ENCODE measurements around the gene PYM1. TPM values are rescaled to one million over a fixed set of nuclear protein-coding genes. Genes with fewer than 3 reads are reported as not detected.
A peak's percentile ranks its signal among the peaks of the same experiment; 100 is the strongest.

The PYM1 gene
- total RNA-seq, 1 donor = 31.5 TPM

DNA sequence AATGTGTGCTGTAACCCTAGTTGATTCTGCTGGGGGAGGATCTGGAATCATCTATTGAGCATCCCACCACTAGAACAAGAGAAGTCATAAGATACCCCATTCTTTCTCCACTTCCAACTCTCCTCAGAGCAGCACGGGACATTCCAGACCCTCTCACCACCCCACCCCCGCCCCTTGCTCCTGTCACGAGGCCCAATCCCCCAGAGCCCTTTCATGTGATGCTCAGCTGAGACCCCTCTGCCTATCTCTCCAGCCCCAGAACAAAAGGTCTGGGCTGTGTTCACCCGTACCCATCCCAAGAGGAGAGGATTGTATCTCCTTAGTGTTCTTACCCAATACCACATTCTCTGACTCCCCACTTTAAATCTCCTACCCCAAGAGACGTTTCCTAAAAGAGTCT lies 37.5 kb upstream of the PYM1 start:
- H3K27ac ChIP-seq (ENCODE audit: low read depth, low read length) = no peak overlapping the region
- TF ChIP-seq, protein P1, sequence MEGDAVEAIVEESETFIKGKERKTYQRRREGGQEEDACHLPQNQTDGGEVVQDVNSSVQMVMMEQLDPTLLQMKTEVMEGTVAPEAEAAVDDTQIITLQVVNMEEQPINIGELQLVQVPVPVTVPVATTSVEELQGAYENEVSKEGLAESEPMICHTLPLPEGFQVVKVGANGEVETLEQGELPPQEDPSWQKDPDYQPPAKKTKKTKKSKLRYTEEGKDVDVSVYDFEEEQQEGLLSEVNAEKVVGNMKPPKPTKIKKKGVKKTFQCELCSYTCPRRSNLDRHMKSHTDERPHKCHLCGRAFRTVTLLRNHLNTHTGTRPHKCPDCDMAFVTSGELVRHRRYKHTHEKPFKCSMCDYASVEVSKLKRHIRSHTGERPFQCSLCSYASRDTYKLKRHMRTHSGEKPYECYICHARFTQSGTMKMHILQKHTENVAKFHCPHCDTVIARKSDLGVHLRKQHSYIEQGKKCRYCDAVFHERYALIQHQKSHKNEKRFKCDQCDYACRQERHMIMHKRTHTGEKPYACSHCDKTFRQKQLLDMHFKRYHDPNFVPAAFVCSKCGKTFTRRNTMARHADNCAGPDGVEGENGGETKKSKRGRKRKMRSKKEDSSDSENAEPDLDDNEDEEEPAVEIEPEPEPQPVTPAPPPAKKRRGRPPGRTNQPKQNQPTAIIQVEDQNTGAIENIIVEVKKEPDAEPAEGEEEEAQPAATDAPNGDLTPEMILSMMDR (IDR thresholded peaks at IDR 0.05; ENCODE audit: extremely low read depth, low read depth, low read length) = no peak
- H3K36me3 ChIP-seq (ENCODE audit: insufficient read depth, low read length) = no peaks in the 10 kb centered on the region
- peaks cover 22% of the 10 kb centered on the region for H3K79me2 ChIP-seq (ENCODE audit: insufficient read depth, low read length)
- no peak overlapping the region for H3K4me2 ChIP-seq (ENCODE audit: insufficient read depth, low read length)
- H3K27me3 ChIP-seq (ENCODE audit: insufficient read depth, low read length) = no peaks in the 10 kb centered on the region
- no peak overlapping the region for H3K4me3 ChIP-seq (ENCODE audit: insufficient read depth, low read length)
- H3K4me1 ChIP-seq (ENCODE audit: insufficient read depth, low read length) = peaks cover 18% of the 10 kb centered on the region
- no peaks in the 10 kb centered on the region for H4K20me1 ChIP-seq (ENCODE audit: insufficient read depth, low read length)
- no peak for DNase-seq (ENCODE audit: insufficient read length, low spot score, missing footprints)
- H3K9me3 ChIP-seq (ENCODE audit: low read depth, low read length) = no peaks in the 10 kb centered on the region
- H2AFZ ChIP-seq (ENCODE audit: low read length) = no peak overlapping the region

DNA sequence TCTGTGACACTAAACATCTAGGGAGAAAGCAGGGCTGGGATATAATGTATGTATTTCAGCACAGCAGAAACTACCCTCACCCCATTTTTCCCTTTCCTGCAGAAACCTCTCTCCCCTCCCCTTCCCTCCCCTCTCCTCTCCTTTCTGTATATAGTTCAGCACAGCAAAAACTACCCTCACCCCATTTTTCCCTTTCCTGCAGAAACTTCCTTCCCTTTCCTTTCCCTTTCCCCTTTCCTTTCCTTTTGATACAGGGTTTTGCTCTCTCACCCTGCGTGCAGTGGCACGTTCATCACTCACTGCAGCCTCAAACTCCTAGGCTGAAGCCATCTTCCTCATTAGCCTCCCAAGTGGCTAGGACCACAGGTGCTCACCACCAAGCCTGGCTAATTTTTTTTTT lies 36.1 kb upstream of the PYM1 start:
- no peaks in the 10 kb centered on the region for H4K20me1 ChIP-seq (ENCODE audit: insufficient read depth, low read length)
- no peaks in the 10 kb centered on the region for H3K36me3 ChIP-seq (ENCODE audit: insufficient read depth, low read length)
- H3K4me1 ChIP-seq (ENCODE audit: insufficient read depth, low read length) = peaks cover 18% of the 10 kb centered on the region
- TF ChIP-seq, protein P1 (IDR thresholded peaks at IDR 0.05; ENCODE audit: extremely low read depth, low read depth, low read length) = no peak
- H3K4me2 ChIP-seq (ENCODE audit: insufficient read depth, low read length) = no peak overlapping the region
- H3K79me2 ChIP-seq (ENCODE audit: insufficient read depth, low read length) = peaks cover 20% of the 10 kb centered on the region
- no peaks in the 10 kb centered on the region for H3K27me3 ChIP-seq (ENCODE audit: insufficient read depth, low read length)
- no peak overlapping the region for H3K27ac ChIP-seq (ENCODE audit: low read depth, low read length)
- H3K4me3 ChIP-seq (ENCODE audit: insufficient read depth, low read length) = no peak overlapping the region
- no peak overlapping the region for H2AFZ ChIP-seq (ENCODE audit: low read length)
- no peak for DNase-seq (ENCODE audit: insufficient read length, low spot score, missing footprints)
- H3K9me3 ChIP-seq (ENCODE audit: low read depth, low read length) = no peaks in the 10 kb centered on the region

DNA sequence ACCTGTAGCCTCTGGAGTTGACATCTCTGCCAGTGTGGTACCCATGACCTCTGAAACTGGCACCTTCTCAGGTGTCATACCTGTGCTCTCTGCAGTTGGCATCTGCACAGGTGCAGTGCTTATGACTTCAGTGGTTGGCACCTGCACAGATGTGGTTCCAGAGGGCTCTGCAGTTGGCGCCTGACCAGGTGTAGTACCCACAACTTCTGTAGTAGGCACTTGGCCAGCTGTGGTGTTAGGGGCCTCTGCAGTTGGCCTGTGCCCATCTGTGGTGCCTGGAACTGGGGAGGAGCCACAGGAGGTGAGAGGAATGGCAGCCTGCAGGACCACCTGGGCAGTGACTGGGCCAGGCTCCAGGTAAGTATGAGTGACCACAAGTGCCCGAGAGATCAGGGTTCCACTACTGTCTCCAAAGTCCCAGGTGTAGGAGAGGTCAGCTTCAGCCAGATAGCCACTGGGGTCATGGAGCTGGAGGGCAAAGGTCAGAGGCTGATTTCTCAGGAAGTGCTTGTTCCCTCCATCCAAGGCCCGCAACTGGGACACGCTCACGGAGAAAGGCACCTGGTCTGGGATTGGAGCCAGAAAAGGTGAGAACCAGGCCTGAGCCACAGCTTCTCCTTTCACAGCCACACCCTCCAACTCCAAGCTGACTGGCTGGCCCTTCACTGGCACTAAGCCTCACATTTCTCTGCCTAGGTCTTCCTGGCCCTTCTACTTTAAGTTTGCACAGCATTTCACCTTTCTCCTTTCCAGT lies 29.6 kb upstream of the PYM1 start:
- no peak overlapping the region for H2AFZ ChIP-seq (ENCODE audit: low read length)
- TF ChIP-seq, protein P1 (IDR thresholded peaks at IDR 0.05; ENCODE audit: extremely low read depth, low read depth, low read length) = no peak
- H4K20me1 ChIP-seq (ENCODE audit: insufficient read depth, low read length) = no peaks in the 10 kb centered on the region
- H3K4me2 ChIP-seq (ENCODE audit: insufficient read depth, low read length) = no peak overlapping the region
- H3K79me2 ChIP-seq (ENCODE audit: insufficient read depth, low read length) = no peaks in the 10 kb centered on the region
- H3K36me3 ChIP-seq (ENCODE audit: insufficient read depth, low read length) = peaks cover 13% of the 10 kb centered on the region
- no peak overlapping the region for H3K4me3 ChIP-seq (ENCODE audit: insufficient read depth, low read length)
- no peaks in the 10 kb centered on the region for H3K9me3 ChIP-seq (ENCODE audit: low read depth, low read length)
- no peak for DNase-seq (ENCODE audit: insufficient read length, low spot score, missing footprints)
- H3K4me1 ChIP-seq (ENCODE audit: insufficient read depth, low read length) = peaks cover 7% of the 10 kb centered on the region
- H3K27ac ChIP-seq (ENCODE audit: low read depth, low read length) = no peak overlapping the region
- peaks cover 4% of the 10 kb centered on the region for H3K27me3 ChIP-seq (ENCODE audit: insufficient read depth, low read length)

DNA sequence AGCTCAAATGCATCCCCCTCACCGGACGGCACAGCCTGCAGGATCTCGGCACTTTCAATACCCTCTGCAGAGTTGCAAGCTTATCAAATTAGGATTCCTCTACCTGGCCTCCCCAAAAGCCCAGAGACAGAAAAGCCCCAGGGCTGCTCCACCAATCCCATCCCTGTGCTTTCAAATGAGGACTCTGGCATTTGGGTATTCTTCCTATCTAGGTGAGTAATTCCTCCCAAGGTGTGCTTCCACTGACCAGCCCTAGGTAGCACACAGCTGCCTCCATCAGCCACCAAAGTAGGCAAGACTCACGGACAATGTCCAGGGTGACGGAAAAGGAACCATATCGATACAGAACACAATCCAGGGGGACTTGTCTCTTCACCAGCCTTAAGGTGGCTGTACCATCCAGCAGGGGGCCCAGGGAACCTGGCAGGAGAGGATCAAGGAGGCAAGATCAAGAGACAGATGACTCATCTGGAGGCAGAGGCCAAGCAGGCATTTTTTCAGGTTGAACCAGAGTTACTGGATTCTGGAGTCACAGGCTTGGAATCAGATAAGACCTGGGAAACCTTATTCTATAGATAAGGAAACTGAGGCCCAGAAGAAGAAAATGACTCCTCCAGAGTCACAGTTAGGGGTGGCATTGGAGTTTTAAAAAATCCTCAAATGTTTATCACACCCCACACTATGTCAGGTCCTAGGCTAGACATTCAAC lies 28.3 kb upstream of the PYM1 start:
- no peak for DNase-seq (ENCODE audit: insufficient read length, low spot score, missing footprints)
- Histone ChIP-seq H3K27me3 (ENCODE audit: insufficient read depth, low read length) (peaks cover 4% of the 10 kb centered on the region), H4K20me1 (ENCODE audit: insufficient read depth, low read length) (no peaks in the 10 kb centered on the region), H3K27ac (ENCODE audit: low read depth, low read length) (no peak overlapping the region), H3K4me2 (ENCODE audit: insufficient read depth, low read length) (no peak overlapping the region), H2AFZ (ENCODE audit: low read length) (no peak overlapping the region), H3K9me3 (ENCODE audit: low read depth, low read length) (no peaks in the 10 kb centered on the region), H3K4me1 (ENCODE audit: insufficient read depth, low read length) (peaks cover 7% of the 10 kb centered on the region), H3K36me3 (ENCODE audit: insufficient read depth, low read length) (peaks cover 13% of the 10 kb centered on the region), H3K4me3 (ENCODE audit: insufficient read depth, low read length) (no peak overlapping the region), H3K79me2 (ENCODE audit: insufficient read depth, low read length) (no peaks in the 10 kb centered on the region)
- TF ChIP-seq, protein P1 (IDR thresholded peaks at IDR 0.05; ENCODE audit: extremely low read depth, low read depth, low read length) = peak; percentile 60
